Measurements from ENCODE around the gene RABL3.

DNA sequence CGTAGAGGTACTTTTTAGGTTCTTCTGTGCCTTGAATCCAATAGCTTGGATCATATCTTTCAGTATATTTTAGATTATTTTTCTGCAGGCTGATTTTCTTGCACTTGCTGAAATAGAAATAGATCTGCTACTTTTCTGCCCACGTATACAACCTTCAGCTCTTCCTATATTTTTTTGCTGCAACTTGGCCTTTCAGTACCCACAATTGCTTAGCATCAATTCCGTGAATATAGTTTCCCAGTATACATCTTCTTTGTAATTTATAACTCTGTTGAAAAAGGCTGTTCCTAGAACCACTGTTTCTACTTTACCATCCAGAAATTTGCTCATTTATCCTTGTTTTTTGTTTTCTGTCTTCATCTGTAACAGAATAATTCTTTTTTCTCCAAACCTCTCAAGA lies 36.5 kb upstream of the RABL3 start:
- TF ChIP-seq, protein P1, sequence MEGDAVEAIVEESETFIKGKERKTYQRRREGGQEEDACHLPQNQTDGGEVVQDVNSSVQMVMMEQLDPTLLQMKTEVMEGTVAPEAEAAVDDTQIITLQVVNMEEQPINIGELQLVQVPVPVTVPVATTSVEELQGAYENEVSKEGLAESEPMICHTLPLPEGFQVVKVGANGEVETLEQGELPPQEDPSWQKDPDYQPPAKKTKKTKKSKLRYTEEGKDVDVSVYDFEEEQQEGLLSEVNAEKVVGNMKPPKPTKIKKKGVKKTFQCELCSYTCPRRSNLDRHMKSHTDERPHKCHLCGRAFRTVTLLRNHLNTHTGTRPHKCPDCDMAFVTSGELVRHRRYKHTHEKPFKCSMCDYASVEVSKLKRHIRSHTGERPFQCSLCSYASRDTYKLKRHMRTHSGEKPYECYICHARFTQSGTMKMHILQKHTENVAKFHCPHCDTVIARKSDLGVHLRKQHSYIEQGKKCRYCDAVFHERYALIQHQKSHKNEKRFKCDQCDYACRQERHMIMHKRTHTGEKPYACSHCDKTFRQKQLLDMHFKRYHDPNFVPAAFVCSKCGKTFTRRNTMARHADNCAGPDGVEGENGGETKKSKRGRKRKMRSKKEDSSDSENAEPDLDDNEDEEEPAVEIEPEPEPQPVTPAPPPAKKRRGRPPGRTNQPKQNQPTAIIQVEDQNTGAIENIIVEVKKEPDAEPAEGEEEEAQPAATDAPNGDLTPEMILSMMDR (IDR thresholded peaks at IDR 0.05 in 4 of 5, conservative IDR thresholded peaks at IDR 0.05 in 1 of 5), result no peak
- TF ChIP-seq POLR2A (IDR thresholded peaks at IDR 0.05), result no peak

Measured in gastrocnemius medialis (tissue), 4 donors.